Hepatocyte (in vitro differentiated cells): ENCODE results near the gene FARP2. TPM values are rescaled to one million over a fixed set of nuclear protein-coding genes. Genes with fewer than 3 reads are reported as not detected.

ENCODE experiments used
- DNase-seq: peaks from one replicate; pipeline ENCODE4 v3.0.0-alpha.2; 2016; ENCODE audit warnings: low spot score
- H2AFZ ChIP-seq: fragments of 200-600 bp; sonication (generic); 2 replicates; pipeline ENCODE4 v1.6.0; 2016; ENCODE audit warnings: antibody characterized with exemption, mild to moderate bottlenecking
- H3K27ac ChIP-seq: fragments of 200-600 bp; sonication (generic); 2 replicates; pipeline ENCODE4 v1.5.1; 2016; ENCODE audit warnings: mild to moderate bottlenecking
- H3K27me3 ChIP-seq: fragments of 200-600 bp; sonication (generic); 2 replicates; pipeline ENCODE4 v1.6.1; 2016
- H3K36me3 ChIP-seq: fragments of 200-600 bp; sonication (generic); replicated peaks from 2 replicates; pipeline ENCODE4 v1.5.1; 2016; ENCODE audit warnings: low read depth; ENCODE audit not compliant: insufficient read depth
- H3K4me1 ChIP-seq: fragments of 200-600 bp; sonication (generic); 2 replicates; pipeline ENCODE4 v1.5.1; 2016; ENCODE audit warnings: mild to moderate bottlenecking, moderate library complexity; ENCODE audit not compliant: insufficient read depth
- H3K4me2 ChIP-seq: fragments of 200-600 bp; sonication (generic); 2 replicates; pipeline ENCODE4 v1.6.0; 2016
- H3K4me3 ChIP-seq: fragments of 200-600 bp; sonication (generic); 2 replicates; pipeline ENCODE4 v1.5.1; 2016; ENCODE audit warnings: mild to moderate bottlenecking
- H3K79me2 ChIP-seq: fragments of 200-600 bp; sonication (generic); 2 replicates; pipeline ENCODE4 v1.6.0; 2017; ENCODE audit warnings: mild to moderate bottlenecking
- H3K9me2 ChIP-seq: fragments of 200-600 bp; sonication (generic); replicated peaks from 2 replicates; pipeline ENCODE4 v1.6.0; 2017; ENCODE audit warnings: mild to moderate bottlenecking; ENCODE audit not compliant: insufficient read depth
- H3K9me3 ChIP-seq: fragments of 200-600 bp; sonication (generic); 2 replicates; pipeline ENCODE4 v1.5.1; 2016; ENCODE audit warnings: low read depth, mild to moderate bottlenecking
- H4K20me1 ChIP-seq: fragments of 200-600 bp; sonication (generic); 2 replicates; pipeline ENCODE4 v1.6.0; 2016; ENCODE audit warnings: mild to moderate bottlenecking; ENCODE audit not compliant: insufficient read depth, poor library complexity, severe bottlenecking
- EZH2 ChIP-seq: fragments of 200-600 bp; sonication (generic); IDR thresholded peaks from 2 replicates; pipeline ENCODE4 v1.6.1; 2016; ENCODE audit warnings: antibody characterized with exemption, mild to moderate bottlenecking, borderline replicate concordance
- EZH2phosphoT487 ChIP-seq: fragments of 200-600 bp; sonication (generic); IDR thresholded peaks from one replicate; pipeline ENCODE4 v1.6.1; 2018; ENCODE audit warnings: antibody characterized with exemption, mild to moderate bottlenecking, low read depth, moderate library complexity; ENCODE audit not compliant: unreplicated experiment, severe bottlenecking
- WGBS: methylation state at CpG from one replicate; pipeline ENCODE4 v1.1.6; 2016; ENCODE audit warnings: low lambda C conversion rate; ENCODE audit errors: missing lambda C conversion rate; 5-methylcytosine and 5-hydroxymethylcytosine counted together
- polyA plus RNA-seq: library from polyadenylated mRNA; unstranded; fragments of >200 nt; fragmentation: Nextera tagmentation; extraction: Ambion mirVana; gene quantifications from 2 replicates; pipeline ENCODE4 v1.2.1, GENCODE V29; 2016
- total RNA-seq: library from RNA; depleted of rRNA; stranded (reverse); fragments of >200 nt; gene quantifications from 2 replicates; pipeline ENCODE4 v1.2.3, GENCODE V29; 2014
- TF ChIP-seq, protein P1 (sequence below): fragments of 200-600 bp; sonication (generic); IDR thresholded peaks from 2 replicates; pipeline ENCODE4 v1.5.1; 2016; ENCODE audit warnings: antibody characterized with exemption, mild to moderate bottlenecking; ENCODE audit not compliant: poor library complexity

The FARP2 gene
- total and polyA plus RNA-seq, 2 experiments from 2014 or later = 29.1 to 29.6 TPM

DNA sequence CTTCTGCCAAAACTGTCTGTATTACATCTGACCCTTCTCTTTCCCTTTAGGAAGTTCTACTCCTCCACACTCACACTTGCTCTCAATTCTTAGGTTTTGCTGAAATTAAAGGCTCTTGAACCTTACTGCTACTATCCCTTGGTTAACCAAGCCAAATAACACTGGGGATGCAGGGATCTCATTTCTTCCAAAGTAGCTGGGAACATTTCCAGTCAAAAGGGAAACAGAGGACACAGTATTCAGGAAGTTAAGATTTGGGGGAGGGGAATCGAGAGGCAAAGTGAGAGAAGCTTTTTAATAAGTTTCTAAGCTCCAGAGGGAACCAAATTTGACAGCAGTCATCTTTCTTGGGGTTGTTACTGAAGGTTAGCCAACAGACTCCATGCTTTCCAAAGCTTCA is 34.2 kb upstream of the FARP2 start:
- Histone ChIP-seq H3K36me3 (peaks cover 2% of the 10 kb centered on the region), H3K79me2 (peaks cover 98% of the 10 kb centered on the region), H2AFZ (no peak overlapping the region), H3K4me1 (peaks cover 43% of the 10 kb centered on the region), H4K20me1 (peaks cover 96% of the 10 kb centered on the region), H3K9me2 (no peaks in the 10 kb centered on the region), H3K4me2 (peak overlapping the region; percentile 91), H3K27ac (no peak overlapping the region), H3K9me3 (no peaks in the 10 kb centered on the region), H3K27me3 (no peaks in the 10 kb centered on the region), H3K4me3 (no peak overlapping the region)
- TF ChIP-seq, protein P1, sequence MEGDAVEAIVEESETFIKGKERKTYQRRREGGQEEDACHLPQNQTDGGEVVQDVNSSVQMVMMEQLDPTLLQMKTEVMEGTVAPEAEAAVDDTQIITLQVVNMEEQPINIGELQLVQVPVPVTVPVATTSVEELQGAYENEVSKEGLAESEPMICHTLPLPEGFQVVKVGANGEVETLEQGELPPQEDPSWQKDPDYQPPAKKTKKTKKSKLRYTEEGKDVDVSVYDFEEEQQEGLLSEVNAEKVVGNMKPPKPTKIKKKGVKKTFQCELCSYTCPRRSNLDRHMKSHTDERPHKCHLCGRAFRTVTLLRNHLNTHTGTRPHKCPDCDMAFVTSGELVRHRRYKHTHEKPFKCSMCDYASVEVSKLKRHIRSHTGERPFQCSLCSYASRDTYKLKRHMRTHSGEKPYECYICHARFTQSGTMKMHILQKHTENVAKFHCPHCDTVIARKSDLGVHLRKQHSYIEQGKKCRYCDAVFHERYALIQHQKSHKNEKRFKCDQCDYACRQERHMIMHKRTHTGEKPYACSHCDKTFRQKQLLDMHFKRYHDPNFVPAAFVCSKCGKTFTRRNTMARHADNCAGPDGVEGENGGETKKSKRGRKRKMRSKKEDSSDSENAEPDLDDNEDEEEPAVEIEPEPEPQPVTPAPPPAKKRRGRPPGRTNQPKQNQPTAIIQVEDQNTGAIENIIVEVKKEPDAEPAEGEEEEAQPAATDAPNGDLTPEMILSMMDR = no peak
- no peak for TF ChIP-seq EZH2
- DNase-seq = no peak
- 92% methylated on average over 1 of the region's 1 CpG for WGBS

DNA sequence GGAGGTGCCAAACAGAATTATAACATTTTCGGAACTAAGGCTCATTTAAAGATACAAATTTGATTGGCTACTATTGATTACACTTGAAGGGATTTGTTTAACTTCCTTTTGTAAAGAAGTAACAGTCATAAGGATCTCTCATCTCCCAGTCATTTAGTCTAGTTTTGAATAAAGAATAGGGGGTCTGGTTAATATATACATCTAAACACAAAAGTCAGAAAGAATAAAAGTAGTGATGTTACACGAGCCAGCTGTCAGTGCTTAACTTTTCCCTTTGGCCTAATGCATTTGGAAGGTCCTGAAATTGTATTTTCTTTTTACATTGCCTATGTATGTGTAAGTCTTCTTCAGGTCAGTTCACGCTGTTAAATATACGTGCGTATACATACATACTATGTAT is 32.3 kb upstream of the FARP2 start:
- H3K4me1 ChIP-seq = peaks cover 26% of the 10 kb centered on the region
- H4K20me1 ChIP-seq = peaks cover 79% of the 10 kb centered on the region
- H3K4me2 ChIP-seq = no peak overlapping the region

DNA sequence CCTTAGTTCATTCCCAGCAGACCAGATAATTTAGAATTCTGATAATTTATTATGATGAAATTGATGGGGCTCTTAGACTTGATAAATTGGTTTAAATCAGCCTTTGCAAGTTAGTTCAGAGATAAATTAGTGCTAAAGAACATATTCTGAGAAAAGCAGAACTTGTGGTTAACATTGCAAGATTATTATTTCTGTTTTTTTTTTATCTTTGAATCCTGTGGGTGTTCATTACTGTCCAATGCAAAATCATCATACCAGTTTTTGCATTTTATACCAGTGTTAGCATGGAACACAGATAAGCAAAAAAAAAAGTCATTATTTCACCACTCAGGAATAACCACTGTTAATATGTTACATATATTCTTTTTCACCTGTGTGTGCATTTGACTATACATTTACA is 31.3 kb upstream of the FARP2 start:
- peaks cover 6% of the 10 kb centered on the region for H3K36me3 ChIP-seq
- H4K20me1 ChIP-seq = peaks cover 72% of the 10 kb centered on the region

More for the DNA sequence above, 32.3 kb upstream of the FARP2 start:
- TF ChIP-seq EZH2phosphoT487 = no peak
- Histone ChIP-seq H3K27me3 (no peaks in the 10 kb centered on the region), H3K4me3 (no peak overlapping the region), H2AFZ (no peak overlapping the region), H3K36me3 (peaks cover 6% of the 10 kb centered on the region), H3K79me2 (peaks cover 98% of the 10 kb centered on the region), H3K9me2 (no peaks in the 10 kb centered on the region), H3K9me3 (no peaks in the 10 kb centered on the region), H3K27ac (no peak overlapping the region)
- 85% methylated on average over 5 of the region's 5 CpGs for WGBS
- DNase-seq = no peak

DNA sequence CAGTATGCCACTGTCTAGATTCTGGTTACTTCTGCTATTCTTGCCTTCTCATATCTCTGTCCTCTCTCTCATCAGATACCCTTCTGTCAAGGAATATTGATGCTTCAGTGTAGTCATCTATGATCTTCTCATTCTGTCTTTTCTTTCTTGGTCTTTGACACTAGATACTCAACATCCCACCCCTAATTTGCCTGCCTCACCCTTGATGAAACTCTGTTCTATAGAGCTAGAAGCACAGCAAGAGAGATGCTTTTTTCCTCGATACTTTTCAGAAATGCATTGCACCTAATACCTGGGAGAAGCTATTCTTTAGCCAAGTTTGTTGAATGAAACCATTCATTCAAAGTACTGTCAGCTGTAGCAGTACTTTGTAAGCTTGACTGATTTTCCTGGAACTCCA is 30.8 kb upstream of the FARP2 start:
- H3K4me2 ChIP-seq = no peak overlapping the region
- no peak for TF ChIP-seq EZH2phosphoT487
- H3K9me2 ChIP-seq = no peaks in the 10 kb centered on the region
- peaks cover 72% of the 10 kb centered on the region for H4K20me1 ChIP-seq
- peaks cover 6% of the 10 kb centered on the region for H3K36me3 ChIP-seq
- 100% methylated on average over 1 of the region's 1 CpG for WGBS
- H3K27me3 ChIP-seq = no peaks in the 10 kb centered on the region
- no peak overlapping the region for H3K27ac ChIP-seq
- no peaks in the 10 kb centered on the region for H3K9me3 ChIP-seq
- peaks cover 96% of the 10 kb centered on the region for H3K79me2 ChIP-seq
- DNase-seq = no peak
- H3K4me3 ChIP-seq = no peak overlapping the region
- H3K4me1 ChIP-seq = peaks cover 12% of the 10 kb centered on the region
- H2AFZ ChIP-seq = no peak overlapping the region

More for the DNA sequence above, 31.3 kb upstream of the FARP2 start:
- Histone ChIP-seq H3K9me2 (no peaks in the 10 kb centered on the region), H3K4me3 (no peak overlapping the region), H3K4me2 (no peak overlapping the region), H2AFZ (no peak overlapping the region), H3K4me1 (peaks cover 17% of the 10 kb centered on the region), H3K27me3 (no peaks in the 10 kb centered on the region), H3K79me2 (peaks cover 96% of the 10 kb centered on the region), H3K9me3 (no peaks in the 10 kb centered on the region), H3K27ac (no peak overlapping the region)
- DNase-seq = no peak
- TF ChIP-seq EZH2 = no peak

DNA sequence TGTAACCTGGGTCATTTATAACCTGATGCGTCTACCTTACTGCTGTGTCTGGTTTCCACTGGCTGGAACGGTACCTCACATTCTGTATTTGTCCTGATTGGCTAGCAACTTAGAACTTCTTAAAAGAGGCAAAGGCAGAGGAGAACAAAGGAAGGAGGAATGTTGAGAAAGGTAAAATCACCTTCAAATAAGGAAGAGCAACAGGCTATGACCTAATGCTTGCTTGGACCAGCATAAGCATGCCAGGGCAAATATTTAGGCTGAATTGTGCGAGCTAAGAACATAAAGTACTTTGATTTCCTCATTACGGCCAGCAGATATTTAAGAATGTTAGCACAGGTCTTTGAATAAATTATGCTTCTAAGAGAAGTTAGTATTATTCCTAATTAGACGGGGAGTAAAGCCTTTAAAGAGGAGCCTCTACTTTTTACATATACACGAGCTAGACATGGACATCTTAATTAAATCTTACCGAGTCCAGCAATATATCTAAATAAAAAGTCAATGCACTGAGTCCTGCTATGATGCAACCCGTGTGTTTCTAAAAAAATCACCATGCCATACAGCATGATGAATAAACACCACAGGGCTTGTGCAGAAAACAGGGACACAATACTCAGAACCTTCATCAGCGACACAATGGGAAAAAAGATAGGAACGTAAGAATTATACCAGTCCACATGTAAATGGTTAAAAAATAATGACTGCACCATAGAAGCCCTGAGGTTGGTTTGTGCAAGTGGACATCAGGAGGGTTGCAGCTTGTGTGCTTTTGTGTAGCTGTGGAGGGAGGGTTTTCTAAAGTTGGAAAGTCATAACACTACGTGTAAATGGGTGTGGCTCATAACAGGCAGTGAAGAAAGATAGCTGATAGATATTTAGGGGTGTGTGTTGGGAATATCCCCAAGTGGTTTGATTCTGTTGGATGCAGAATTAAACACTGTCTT is 26.1 kb upstream of the FARP2 start:
- WGBS = 96% methylated on average over 11 of the region's 11 CpGs
- Histone ChIP-seq H4K20me1 (peaks cover 40% of the 10 kb centered on the region), H3K27ac (no peak overlapping the region), H3K4me2 (no peak overlapping the region), H3K4me1 (no peaks in the 10 kb centered on the region), H2AFZ (no peak overlapping the region), H3K27me3 (no peaks in the 10 kb centered on the region), H3K9me3 (no peaks in the 10 kb centered on the region), H3K79me2 (peaks cover 94% of the 10 kb centered on the region), H3K36me3 (peaks cover 6% of the 10 kb centered on the region), H3K9me2 (no peaks in the 10 kb centered on the region), H3K4me3 (no peak overlapping the region)
- TF ChIP-seq EZH2phosphoT487 (no peak), EZH2 (no peak)
- TF ChIP-seq, protein P1 = no peak
- no peak for DNase-seq
